ENCODE data around the gene POFUT2.

The POFUT2 gene

GRCh38 chr21:45300786-45301520 lies 13.3 kb upstream of the POFUT2 start:
- TF ChIP-seq GATA2 (IDR thresholded peaks at IDR 0.05; ENCODE audit: low read depth, low read length): no peak
- no peak for TF ChIP-seq GATA3 (IDR thresholded peaks at IDR 0.05; ENCODE audit: low read depth, low read length)

GRCh38 chr21:45299864-45300785 lies 12.4 kb upstream of the POFUT2 start:
- TF ChIP-seq GATA2 (IDR thresholded peaks at IDR 0.05; ENCODE audit: low read depth, low read length) (no peak), GATA3 (IDR thresholded peaks at IDR 0.05; ENCODE audit: low read depth, low read length) (no peak)

GRCh38 chr21:45299026-45299863 lies 11.6 kb upstream of the POFUT2 start:
- TF ChIP-seq GATA2 (IDR thresholded peaks at IDR 0.05; ENCODE audit: low read depth, low read length): no peak

- no peak for TF ChIP-seq GATA2 (IDR thresholded peaks at IDR 0.05; ENCODE audit: low read depth, low read length)
- TF ChIP-seq GATA3 (IDR thresholded peaks at IDR 0.05; ENCODE audit: low read depth, low read length): no peak
Measured at GRCh38 chr21:45297869-45298268, 10.2 kb upstream of the POFUT2 start.

- TF ChIP-seq GATA3 (IDR thresholded peaks at IDR 0.05; ENCODE audit: low read depth, low read length) (no peak), GATA2 (IDR thresholded peaks at IDR 0.05; ENCODE audit: low read depth, low read length) (no peak)
Measured at GRCh38 chr21:45297329-45297728, 9.6 kb upstream of the POFUT2 start.

GRCh38 chr21:45296638-45297037 lies 8.9 kb upstream of the POFUT2 start:
- TF ChIP-seq GATA3 (IDR thresholded peaks at IDR 0.05; ENCODE audit: low read depth, low read length) (no peak), GATA2 (IDR thresholded peaks at IDR 0.05; ENCODE audit: low read depth, low read length) (no peak)

- no peak for TF ChIP-seq GATA3 (IDR thresholded peaks at IDR 0.05; ENCODE audit: low read depth, low read length)
- TF ChIP-seq GATA2 (IDR thresholded peaks at IDR 0.05; ENCODE audit: low read depth, low read length): no peak
Measured at GRCh38 chr21:45295576-45296365, 8.1 kb upstream of the POFUT2 start.

GRCh38 chr21:45294509-45295291 lies 7.0 kb upstream of the POFUT2 start:
- TF ChIP-seq GATA2 (IDR thresholded peaks at IDR 0.05; ENCODE audit: low read depth, low read length) (no peak), GATA3 (IDR thresholded peaks at IDR 0.05; ENCODE audit: low read depth, low read length) (no peak)

GRCh38 chr21:45293726-45294401 lies 6.2 kb upstream of the POFUT2 start:
- no peak for TF ChIP-seq GATA3 (IDR thresholded peaks at IDR 0.05; ENCODE audit: low read depth, low read length)
- no peak for TF ChIP-seq GATA2 (IDR thresholded peaks at IDR 0.05; ENCODE audit: low read depth, low read length)

GRCh38 chr21:45293220-45293725 lies 5.6 kb upstream of the POFUT2 start:
- no peak for TF ChIP-seq GATA3 (IDR thresholded peaks at IDR 0.05; ENCODE audit: low read depth, low read length)
- no peak for TF ChIP-seq GATA2 (IDR thresholded peaks at IDR 0.05; ENCODE audit: low read depth, low read length)

GRCh38 chr21:45292399-45293219 lies 4.9 kb upstream of the POFUT2 start:
- TF ChIP-seq GATA3 (IDR thresholded peaks at IDR 0.05; ENCODE audit: low read depth, low read length) (no peak), GATA2 (IDR thresholded peaks at IDR 0.05; ENCODE audit: low read depth, low read length) (no peak)
